Ascending aorta (tissue), 2 donors: Measurements from ENCODE around the gene SH2D4B. TPM values are rescaled to one million over a fixed set of nuclear protein-coding genes. Genes with fewer than 3 reads are reported as not detected.

Source experiments
- DNase-seq, 2 donors: peaks; one replicate each; pipeline ENCODE4 v3.0.0-alpha.2; 2019; ENCODE audit warnings: low spot score in 2 of 2
- H3K27ac ChIP-seq, 2 donors: fragments of 200-600 bp; sonication (generic); one replicate each; pipeline ENCODE4 v1.5.1; 2016 to 2017; ENCODE audit warnings: mild to moderate bottlenecking in 1 of 2
- H3K27me3 ChIP-seq: fragments of 200-600 bp; sonication (generic); one replicate; pipeline ENCODE4 v1.5.1; 2017
- H3K36me3 ChIP-seq, 2 donors: fragments of 200-600 bp; sonication (generic); one replicate each; pipeline ENCODE4 v1.5.1; 2016
- H3K4me1 ChIP-seq, 2 donors: fragments of 200-600 bp; sonication (generic); one replicate each; pipeline ENCODE4 v1.5.1; 2016 to 2017; ENCODE audit warnings: mild to moderate bottlenecking in 1 of 2
- H3K4me3 ChIP-seq, 2 donors: fragments of 200-600 bp; sonication (generic); one replicate each; pipeline ENCODE4 v1.5.1; 2016 to 2017; ENCODE audit warnings: mild to moderate bottlenecking in 1 of 2
- H3K9me3 ChIP-seq, 2 donors: fragments of 200-600 bp; sonication (generic); one replicate each; pipeline ENCODE4 v1.5.1; 2016
- intact Hi-C: fragments of 100-400 bp; cut with DNase I; formaldehyde crosslinking; loops from one replicate; pipeline ENCODE4 v1.15.1; 2023
- total RNA-seq: library from RNA; depleted of rRNA; stranded (reverse); fragments of >200 nt; gene quantifications from one replicate; pipeline ENCODE4 v1.1.0, GENCODE V29; 2016
- TF ChIP-seq, protein P1 (sequence below), 3 experiments: fragments of 200-600 bp in 2 of 3; fragments of 450-650 bp in 1 of 3; sonication (generic) in 2 of 3; IDR thresholded peaks; one replicate each; pipeline ENCODE4 v1.5.1; 2016 to 2019; ENCODE audit warnings: antibody characterized with exemption in 3 of 3, mild to moderate bottlenecking in 1 of 3, moderate library complexity in 1 of 3

The SH2D4B gene
- total RNA-seq, 1 donor from 2014 or later = not detected

DNA sequence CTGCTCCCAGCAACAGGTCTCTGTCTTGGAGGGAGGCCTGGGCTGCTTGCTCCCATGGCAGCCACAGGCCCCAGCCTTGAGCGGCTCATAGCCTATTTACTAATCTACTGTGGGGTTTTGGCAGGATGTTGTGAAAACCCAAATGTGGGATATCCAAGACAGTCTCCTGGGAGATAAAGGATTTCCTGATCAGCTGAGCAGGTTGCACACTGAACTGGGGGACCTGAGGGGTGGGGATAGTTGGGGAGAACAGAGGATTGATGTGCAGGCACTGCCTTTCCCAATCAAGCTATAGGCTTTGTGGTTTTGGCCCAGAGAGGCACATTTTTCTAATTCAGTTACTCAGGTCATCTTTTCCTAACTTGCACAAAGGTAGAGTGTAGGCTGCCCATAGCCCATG is 92.6 kb downstream of the SH2D4B start:
- Histone ChIP-seq H3K36me3 (no peaks in the 10 kb centered on the region), H3K27ac (no peak overlapping the region), H3K9me3 (no peaks in the 10 kb centered on the region), H3K27me3 (no peaks in the 10 kb centered on the region), H3K4me1 (no peaks in the 10 kb centered on the region), H3K4me3 (no peak overlapping the region)
- DNase-seq = no peak
- TF ChIP-seq, protein P1, sequence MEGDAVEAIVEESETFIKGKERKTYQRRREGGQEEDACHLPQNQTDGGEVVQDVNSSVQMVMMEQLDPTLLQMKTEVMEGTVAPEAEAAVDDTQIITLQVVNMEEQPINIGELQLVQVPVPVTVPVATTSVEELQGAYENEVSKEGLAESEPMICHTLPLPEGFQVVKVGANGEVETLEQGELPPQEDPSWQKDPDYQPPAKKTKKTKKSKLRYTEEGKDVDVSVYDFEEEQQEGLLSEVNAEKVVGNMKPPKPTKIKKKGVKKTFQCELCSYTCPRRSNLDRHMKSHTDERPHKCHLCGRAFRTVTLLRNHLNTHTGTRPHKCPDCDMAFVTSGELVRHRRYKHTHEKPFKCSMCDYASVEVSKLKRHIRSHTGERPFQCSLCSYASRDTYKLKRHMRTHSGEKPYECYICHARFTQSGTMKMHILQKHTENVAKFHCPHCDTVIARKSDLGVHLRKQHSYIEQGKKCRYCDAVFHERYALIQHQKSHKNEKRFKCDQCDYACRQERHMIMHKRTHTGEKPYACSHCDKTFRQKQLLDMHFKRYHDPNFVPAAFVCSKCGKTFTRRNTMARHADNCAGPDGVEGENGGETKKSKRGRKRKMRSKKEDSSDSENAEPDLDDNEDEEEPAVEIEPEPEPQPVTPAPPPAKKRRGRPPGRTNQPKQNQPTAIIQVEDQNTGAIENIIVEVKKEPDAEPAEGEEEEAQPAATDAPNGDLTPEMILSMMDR (IDR thresholded peaks at IDR 0.05) = no peak
- intact Hi-C loops = no loop called here

DNA sequence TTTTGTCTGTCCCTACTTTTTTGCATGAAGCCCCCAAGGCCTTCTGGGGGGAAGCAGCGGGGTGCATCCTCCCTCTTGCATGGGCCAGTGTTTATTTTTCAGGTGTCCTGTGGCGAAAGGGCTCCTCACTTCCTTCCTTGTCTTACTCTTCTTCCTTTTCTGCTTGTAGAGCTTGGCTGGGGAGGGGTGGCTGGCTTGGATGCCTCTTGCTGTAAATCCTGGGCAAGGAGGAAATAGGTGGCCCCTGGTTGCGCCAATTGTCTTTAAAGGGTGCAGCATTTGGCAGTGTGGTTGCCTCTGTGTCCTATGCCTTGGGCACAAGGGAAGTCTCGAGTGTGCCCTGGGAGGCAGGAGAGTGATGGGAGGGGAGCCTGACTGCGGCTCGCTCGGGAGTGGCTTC is 95.0 kb downstream of the SH2D4B start:
- intact Hi-C loops = no loop called here
- DNase-seq = no peak
- H3K36me3 ChIP-seq = no peaks in the 10 kb centered on the region
- TF ChIP-seq, protein P1 (IDR thresholded peaks at IDR 0.05) = no peak
- H3K4me3 ChIP-seq = no peak overlapping the region
- no peaks in the 10 kb centered on the region for H3K4me1 ChIP-seq
- no peaks in the 10 kb centered on the region for H3K27me3 ChIP-seq
- no peaks in the 10 kb centered on the region for H3K9me3 ChIP-seq
- no peak overlapping the region for H3K27ac ChIP-seq

DNA sequence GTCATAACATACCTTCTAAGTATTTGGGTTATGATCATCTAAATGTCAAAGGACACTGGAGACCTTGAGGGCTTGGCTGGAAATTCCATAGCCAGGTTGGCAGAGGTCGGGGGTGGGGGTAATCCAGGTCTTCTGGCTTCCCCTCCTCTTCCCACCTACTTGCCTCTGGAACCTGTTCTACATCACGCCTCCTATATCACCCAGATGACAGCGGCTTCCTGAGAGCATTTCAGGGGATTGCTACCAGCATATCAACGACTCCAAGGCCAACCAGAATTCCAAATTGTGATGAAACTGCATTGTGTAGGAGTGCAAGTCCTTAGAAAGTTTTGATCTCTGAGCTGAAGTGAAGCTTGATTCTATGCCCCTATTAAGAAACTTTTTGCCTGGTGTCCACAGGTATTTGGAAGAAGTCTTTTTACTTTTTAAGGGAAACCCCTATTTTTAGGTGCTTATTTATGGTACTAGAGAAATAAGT is 95.7 kb downstream of the SH2D4B start:
- intact Hi-C loops = no loop called here
- H3K4me1 ChIP-seq = no peaks in the 10 kb centered on the region
- H3K27ac ChIP-seq = no peak overlapping the region
- H3K9me3 ChIP-seq = no peaks in the 10 kb centered on the region
- H3K4me3 ChIP-seq = no peak overlapping the region
- TF ChIP-seq, protein P1 (IDR thresholded peaks at IDR 0.05) = no peak
- H3K27me3 ChIP-seq = no peaks in the 10 kb centered on the region
- H3K36me3 ChIP-seq = no peaks in the 10 kb centered on the region
- no peak for DNase-seq

DNA sequence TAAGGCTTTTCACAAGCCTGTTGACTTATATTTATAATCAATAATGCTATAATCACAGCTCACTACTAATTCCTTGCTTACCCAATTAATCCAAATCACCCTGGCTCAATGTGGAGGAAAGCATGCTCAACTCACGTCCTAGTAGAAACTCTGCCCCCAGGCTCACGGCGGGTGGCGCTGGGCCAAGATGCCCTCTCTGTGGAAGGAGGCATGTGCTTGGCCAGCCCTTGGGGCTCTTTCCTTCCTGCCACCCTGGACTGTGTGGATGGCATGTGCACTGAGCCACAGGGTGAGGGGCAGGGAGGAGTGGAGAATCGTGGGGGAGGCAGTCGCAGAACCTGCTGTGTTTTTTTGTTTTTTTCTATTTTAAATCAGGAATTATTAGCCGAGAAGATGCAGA is 96.2 kb downstream of the SH2D4B start:
- no peak overlapping the region for H3K27ac ChIP-seq
- no peak overlapping the region for H3K4me3 ChIP-seq
- H3K36me3 ChIP-seq = no peaks in the 10 kb centered on the region
- no peak for DNase-seq
- no peaks in the 10 kb centered on the region for H3K27me3 ChIP-seq
- H3K4me1 ChIP-seq = no peaks in the 10 kb centered on the region
- H3K9me3 ChIP-seq = no peaks in the 10 kb centered on the region
- TF ChIP-seq, protein P1 (IDR thresholded peaks at IDR 0.05) = no peak
- intact Hi-C loops = no loop called here

DNA sequence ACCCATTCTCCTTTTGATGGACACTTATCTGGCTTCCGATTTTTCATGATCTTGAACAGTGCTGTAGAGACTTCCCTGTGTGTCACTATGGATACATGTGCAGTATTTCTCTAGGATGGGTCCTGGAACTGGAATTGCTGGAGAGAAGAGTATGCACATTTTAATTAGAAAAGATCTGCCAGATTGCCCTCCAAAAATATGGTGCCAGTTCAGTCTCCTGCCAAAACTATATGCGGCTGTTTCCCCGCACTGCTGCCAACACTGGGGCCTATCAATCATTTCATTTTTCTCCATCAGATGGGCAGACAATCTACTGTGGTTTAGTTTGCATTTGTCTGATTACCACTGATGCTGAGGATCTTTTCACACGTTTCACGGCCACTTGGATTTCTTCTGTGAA is 105.0 kb downstream of the SH2D4B start:
- TF ChIP-seq, protein P1 (IDR thresholded peaks at IDR 0.05) = no peak
- intact Hi-C loops = no loop called here
- H3K27me3 ChIP-seq = no peaks in the 10 kb centered on the region
- H3K9me3 ChIP-seq = no peaks in the 10 kb centered on the region
- no peak for DNase-seq
- no peak overlapping the region for H3K4me3 ChIP-seq
- H3K4me1 ChIP-seq = no peaks in the 10 kb centered on the region
- no peaks in the 10 kb centered on the region for H3K36me3 ChIP-seq
- H3K27ac ChIP-seq = no peak overlapping the region

DNA sequence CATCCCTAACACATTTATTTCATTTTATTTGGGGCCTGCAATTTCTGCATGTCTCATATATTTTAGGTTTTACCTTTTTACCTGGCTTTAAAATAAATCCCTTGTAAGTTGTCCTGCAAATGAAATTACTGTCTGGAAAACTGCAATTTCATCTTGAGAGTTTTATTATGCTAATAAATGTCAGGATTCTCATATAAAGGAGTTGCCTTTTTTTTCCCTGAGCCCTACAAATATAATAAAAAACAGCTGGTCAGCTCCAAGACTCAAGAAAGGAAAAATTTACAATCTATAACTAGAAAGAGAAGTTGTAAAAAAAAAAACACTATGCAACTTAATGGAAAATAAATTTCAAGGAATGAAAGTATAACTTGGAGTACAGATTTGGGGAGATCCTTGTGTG is 108.7 kb downstream of the SH2D4B start:
- Histone ChIP-seq H3K9me3 (no peaks in the 10 kb centered on the region), H3K27me3 (no peaks in the 10 kb centered on the region)
- intact Hi-C loops = no loop called here

More for the DNA sequence above, 108.7 kb downstream of the SH2D4B start:
- no peaks in the 10 kb centered on the region for H3K36me3 ChIP-seq
- DNase-seq = no peak
- no peak overlapping the region for H3K27ac ChIP-seq
- H3K4me3 ChIP-seq = no peak overlapping the region
- TF ChIP-seq, protein P1 (IDR thresholded peaks at IDR 0.05) = no peak
- H3K4me1 ChIP-seq = no peaks in the 10 kb centered on the region
